ENCODE results near the gene AIFM3. TPM values are rescaled to one million over a fixed set of nuclear protein-coding genes. Genes with fewer than 3 reads are reported as not detected.
A peak's percentile ranks its signal among the peaks of the same experiment; 100 is the strongest.

The AIFM3 gene
- total RNA-seq, 4 donors from 2014 or later: 0.15 to 3.7 (median 2.0) TPM; not detected in 1

- no peak overlapping the region for H3K4me3 ChIP-seq (ENCODE audit: low read depth, poor library complexity, severe bottlenecking)
- 84 to 86% methylated on average over 7 of the region's 7 CpGs for WGBS, 2 donors
- intact Hi-C loops (cut with DNase I; ENCODE audit: low total_unique reads): no loop called here
- no peak for DNase-seq (ENCODE audit: low spot score in 2 of 2)
- TF ChIP-seq POLR2A (IDR thresholded peaks at IDR 0.05) (no peak), CTCF (IDR thresholded peaks at IDR 0.05) (no peak)
Observed at GRCh38 chr22:20955548-20955947, 11.5 kb upstream of the AIFM3 start.

- no peak for DNase-seq (ENCODE audit: low spot score in 2 of 2)
- WGBS, 2 donors: 45 to 55% methylated on average over 20 to 27 of the region's 27 CpGs
- no peak overlapping the region for H3K4me3 ChIP-seq (ENCODE audit: low read depth, poor library complexity, severe bottlenecking)
- intact Hi-C loops (cut with DNase I; ENCODE audit: low total_unique reads): no loop called here
- no peak for TF ChIP-seq POLR2A (IDR thresholded peaks at IDR 0.05)
- no peak for TF ChIP-seq CTCF (IDR thresholded peaks at IDR 0.05)
Observed at GRCh38 chr22:20956258-20957101, 10.6 kb upstream of the AIFM3 start.

GRCh38 chr22:20957102-20957682 lies 9.9 kb upstream of the AIFM3 start:
- WGBS, 2 donors: 0% methylated on average over 18 to 34 of the region's 59 CpGs
- no peak for TF ChIP-seq POLR2A (IDR thresholded peaks at IDR 0.05)
- no peak for TF ChIP-seq CTCF (IDR thresholded peaks at IDR 0.05)
- no peak for DNase-seq (ENCODE audit: low spot score in 2 of 2)
- H3K4me3 ChIP-seq (ENCODE audit: low read depth, poor library complexity, severe bottlenecking): peak overlapping the region; percentile 54
- intact Hi-C loops (cut with DNase I; ENCODE audit: low total_unique reads): no loop called here

GRCh38 chr22:20957683-20958431 lies 9.2 kb upstream of the AIFM3 start:
- 5 to 7% methylated on average over 28 to 30 of the region's 32 CpGs for WGBS, 2 donors
- no peak for DNase-seq (ENCODE audit: low spot score in 2 of 2)
- intact Hi-C loops (cut with DNase I; ENCODE audit: low total_unique reads): no loop called here

More at GRCh38 chr22:20957683-20958431, 9.2 kb upstream of the AIFM3 start:
- TF ChIP-seq CTCF (IDR thresholded peaks at IDR 0.05) (no peak), POLR2A (IDR thresholded peaks at IDR 0.05) (no peak)
- H3K4me3 ChIP-seq (ENCODE audit: low read depth, poor library complexity, severe bottlenecking): peak overlapping the region; percentile 54

Data from lower leg skin (tissue), 4 donors.